DND-41 (cell line): ENCODE data around the gene ZNF470.

Source experiments
- ATAC-seq: fragments of 200-7000 bp; cut with Tn5 transposase; 3 replicates; pipeline ENCODE4 v1.9.1; 2021; ENCODE audit warnings: low read depth; ENCODE audit not compliant: insufficient read depth
- DNase-seq: peaks from one replicate; pipeline ENCODE4 v3.0.0-alpha.2; 2020
- H2AFZ ChIP-seq: 2 replicates; pipeline ENCODE4 v1.6.0; 2012; ENCODE audit warnings: low read depth, low read length
- H3K27ac ChIP-seq: 2 replicates; pipeline ENCODE4 v1.5.1; 2012; ENCODE audit warnings: low read length, inconsistent platforms
- H3K27me3 ChIP-seq: fragments of 200-600 bp; sonication (generic); 2 replicates; pipeline ENCODE4 v1.6.0; 2012; ENCODE audit warnings: low read length, mild to moderate bottlenecking, inconsistent platforms; ENCODE audit not compliant: insufficient read depth, poor library complexity
- H3K36me3 ChIP-seq: 2 replicates; pipeline ENCODE4 v1.5.1; 2012; ENCODE audit warnings: low read length, inconsistent platforms; ENCODE audit not compliant: insufficient read depth
- H3K4me1 ChIP-seq: 2 replicates; pipeline ENCODE4 v1.5.1; 2012; ENCODE audit warnings: mild to moderate bottlenecking, low read length; ENCODE audit not compliant: insufficient read depth
- H3K4me2 ChIP-seq: 2 replicates; pipeline ENCODE4 v1.6.0; 2012; ENCODE audit warnings: mild to moderate bottlenecking, moderate library complexity, low read length, inconsistent platforms; ENCODE audit not compliant: insufficient read depth
- H3K4me3 ChIP-seq, 2 experiments: fragments of 200-600 bp in 1 of 2; shearing (Covaris generic) in 1 of 2; 2 replicates each; pipeline ENCODE4 v1.5.1; 2012 to 2016; ENCODE audit warnings: inconsistent platforms in 2 of 2, low read length in 2 of 2, mild to moderate bottlenecking in 2 of 2, low read depth in 1 of 2, moderate library complexity in 1 of 2
- H3K79me2 ChIP-seq: 2 replicates; pipeline ENCODE4 v1.6.0; 2012; ENCODE audit warnings: low read length, inconsistent platforms; ENCODE audit not compliant: insufficient read depth
- H3K9ac ChIP-seq: 2 replicates; pipeline ENCODE4 v1.6.0; 2012; ENCODE audit warnings: low read depth, mild to moderate bottlenecking, inconsistent platforms, low read length, moderate library complexity
- H3K9me3 ChIP-seq: 2 replicates; pipeline ENCODE4 v1.5.1; 2012; ENCODE audit warnings: low read length, moderate library complexity, mild to moderate bottlenecking, inconsistent platforms; ENCODE audit not compliant: insufficient read depth, severe bottlenecking
- H4K20me1 ChIP-seq: 2 replicates; pipeline ENCODE4 v1.6.0; 2012; ENCODE audit warnings: low read length; ENCODE audit not compliant: insufficient read depth
- EZH2 ChIP-seq: IDR thresholded peaks from 3 replicates; pipeline ENCODE4 v1.6.1; 2012; ENCODE audit warnings: borderline replicate concordance, low read depth, mild to moderate bottlenecking, moderate library complexity, low read length, inconsistent platforms; ENCODE audit not compliant: severe bottlenecking
- TF ChIP-seq, protein P1 (sequence below): IDR thresholded peaks from 2 replicates; pipeline ENCODE4 v1.5.1; 2012; ENCODE audit warnings: borderline replicate concordance, low read length, moderate library complexity, mild to moderate bottlenecking; ENCODE audit not compliant: poor library complexity, severe bottlenecking; ENCODE audit errors: extremely low read depth

Gene ZNF470

GRCh38 chr19:56612737-56613136 lies 45.5 kb downstream of the ZNF470 start:
- Histone ChIP-seq H3K36me3 (peaks cover 56% of the 10 kb centered on the region), H3K4me3 (no peak overlapping the region), H3K27me3 (no peaks in the 10 kb centered on the region), H2AFZ (no peak overlapping the region), H4K20me1 (peaks cover 2% of the 10 kb centered on the region; the same call in 1 of the 2 replicates), H3K9ac (no peak overlapping the region), H3K27ac (no peak overlapping the region), H3K4me1 (no peaks in the 10 kb centered on the region), H3K79me2 (peaks cover 80% of the 10 kb centered on the region), H3K9me3 (peaks cover 8% of the 10 kb centered on the region), H3K4me2 (no peak overlapping the region)
- no peak for ATAC-seq
- DNase-seq, result no peak
- TF ChIP-seq, protein P1, sequence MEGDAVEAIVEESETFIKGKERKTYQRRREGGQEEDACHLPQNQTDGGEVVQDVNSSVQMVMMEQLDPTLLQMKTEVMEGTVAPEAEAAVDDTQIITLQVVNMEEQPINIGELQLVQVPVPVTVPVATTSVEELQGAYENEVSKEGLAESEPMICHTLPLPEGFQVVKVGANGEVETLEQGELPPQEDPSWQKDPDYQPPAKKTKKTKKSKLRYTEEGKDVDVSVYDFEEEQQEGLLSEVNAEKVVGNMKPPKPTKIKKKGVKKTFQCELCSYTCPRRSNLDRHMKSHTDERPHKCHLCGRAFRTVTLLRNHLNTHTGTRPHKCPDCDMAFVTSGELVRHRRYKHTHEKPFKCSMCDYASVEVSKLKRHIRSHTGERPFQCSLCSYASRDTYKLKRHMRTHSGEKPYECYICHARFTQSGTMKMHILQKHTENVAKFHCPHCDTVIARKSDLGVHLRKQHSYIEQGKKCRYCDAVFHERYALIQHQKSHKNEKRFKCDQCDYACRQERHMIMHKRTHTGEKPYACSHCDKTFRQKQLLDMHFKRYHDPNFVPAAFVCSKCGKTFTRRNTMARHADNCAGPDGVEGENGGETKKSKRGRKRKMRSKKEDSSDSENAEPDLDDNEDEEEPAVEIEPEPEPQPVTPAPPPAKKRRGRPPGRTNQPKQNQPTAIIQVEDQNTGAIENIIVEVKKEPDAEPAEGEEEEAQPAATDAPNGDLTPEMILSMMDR, result no peak
- no peak for TF ChIP-seq EZH2

- TF ChIP-seq EZH2, result no peak
- TF ChIP-seq, protein P1, result no peak
- H3K4me1 ChIP-seq, result no peaks in the 10 kb centered on the region
- no peak overlapping the region for H3K4me3 ChIP-seq
- H3K27ac ChIP-seq, result no peak overlapping the region
- H3K36me3 ChIP-seq, result peaks cover 60% of the 10 kb centered on the region
- no peak overlapping the region for H2AFZ ChIP-seq
- no peak overlapping the region for H3K9ac ChIP-seq
- no peak for DNase-seq
- ATAC-seq, result no peak
- peaks cover 6% of the 10 kb centered on the region; the same call in 1 of the 2 replicates for H4K20me1 ChIP-seq
- H3K27me3 ChIP-seq, result no peaks in the 10 kb centered on the region
- H3K9me3 ChIP-seq, result peaks cover 10% of the 10 kb centered on the region
- H3K4me2 ChIP-seq, result no peak overlapping the region
- peaks cover 79% of the 10 kb centered on the region for H3K79me2 ChIP-seq
Observed at GRCh38 chr19:56613639-56614038, 46.4 kb downstream of the ZNF470 start.

DNA sequence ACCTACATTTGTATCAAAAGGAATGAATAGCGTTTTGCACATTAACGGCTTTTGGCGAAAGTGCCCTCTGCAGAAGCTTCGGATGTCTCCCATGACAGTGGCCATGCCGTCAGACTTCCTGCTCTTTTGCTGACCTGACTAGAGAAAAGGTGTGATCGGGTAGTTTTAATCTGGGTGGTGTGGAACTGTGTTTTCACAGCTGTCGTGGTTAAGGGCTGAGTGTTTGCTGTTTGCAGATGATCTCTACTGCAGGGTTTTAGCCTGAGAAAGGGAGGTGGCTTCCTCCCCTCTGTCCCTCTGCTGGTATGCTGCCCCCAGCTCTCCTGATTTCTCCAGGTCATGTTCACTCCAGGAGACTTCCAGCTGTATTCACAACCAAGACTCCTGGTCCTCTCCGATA lies 50.3 kb downstream of the ZNF470 start:
- H2AFZ ChIP-seq, result no peak overlapping the region
- H3K27ac ChIP-seq, result no peak overlapping the region
- H3K9me3 ChIP-seq, result peaks cover 9% of the 10 kb centered on the region

More for the DNA sequence above, 50.3 kb downstream of the ZNF470 start:
- Histone ChIP-seq H3K79me2 (peaks cover 57% of the 10 kb centered on the region), H3K36me3 (peaks cover 54% of the 10 kb centered on the region), H3K9ac (no peak overlapping the region), H4K20me1 (peaks cover 10% of the 10 kb centered on the region; the same call in 1 of the 2 replicates), H3K27me3 (no peaks in the 10 kb centered on the region), H3K4me2 (no peak overlapping the region), H3K4me1 (no peaks in the 10 kb centered on the region), H3K4me3 (no peak overlapping the region)
- TF ChIP-seq, protein P1, result no peak
- TF ChIP-seq EZH2, result no peak
- DNase-seq, result no peak
- no peak for ATAC-seq
